ENCODE measurements around the gene CD14. TPM values are rescaled to one million over a fixed set of nuclear protein-coding genes. Genes with fewer than 3 reads are reported as not detected.

The CD14 gene
- polyA plus RNA-seq, 2 of the 4 experiments (the other 2 are of a cell fraction), result 2.9 to 3.3 TPM

GRCh38 chr5:140634103-140634502 lies 1.1 kb upstream of the CD14 start:
- FAIRE-seq, result no peak
- 41% methylated on average over 3 of the region's 3 CpGs for WGBS (ENCODE audit: missing lambda C conversion rate)

GRCh38 chr5:140633501-140633900 lies 526 bp upstream of the CD14 start:
- peaks cover 35% of the 10 kb centered on the region for H3K4me1 ChIP-seq
- 91% methylated on average over 2 of the region's 2 CpGs for WGBS (ENCODE audit: missing lambda C conversion rate)
- no peak for TF ChIP-seq KDM1A (IDR thresholded peaks at IDR 0.05; ENCODE audit: low read depth)
- no peak for TF ChIP-seq NFE2L2 (conservative IDR thresholded peaks at IDR 0.05; ENCODE audit: low read length)
- no peak for TF ChIP-seq SREBF2 (IDR thresholded peaks at IDR 0.05)
- TF ChIP-seq RNF2 (IDR thresholded peaks at IDR 0.05; ENCODE audit: borderline replicate concordance, low read depth), result no peak
- no peak for TF ChIP-seq MAFK (IDR thresholded peaks at IDR 0.05; ENCODE audit: partially characterized antibody)
- no peak for TF ChIP-seq EHMT2 (IDR thresholded peaks at IDR 0.05; ENCODE audit: low read depth)
- TF ChIP-seq HOXB13 (CRISPR knock-in tag; IDR thresholded peaks at IDR 0.05; ENCODE audit: low read depth), result no peak
- TF ChIP-seq BHLHE40 (IDR thresholded peaks at IDR 0.05; ENCODE audit: low read depth, low read length), result no peak
- TF ChIP-seq, protein P1, sequence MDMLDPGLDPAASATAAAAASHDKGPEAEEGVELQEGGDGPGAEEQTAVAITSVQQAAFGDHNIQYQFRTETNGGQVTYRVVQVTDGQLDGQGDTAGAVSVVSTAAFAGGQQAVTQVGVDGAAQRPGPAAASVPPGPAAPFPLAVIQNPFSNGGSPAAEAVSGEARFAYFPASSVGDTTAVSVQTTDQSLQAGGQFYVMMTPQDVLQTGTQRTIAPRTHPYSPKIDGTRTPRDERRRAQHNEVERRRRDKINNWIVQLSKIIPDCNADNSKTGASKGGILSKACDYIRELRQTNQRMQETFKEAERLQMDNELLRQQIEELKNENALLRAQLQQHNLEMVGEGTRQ (IDR thresholded peaks at IDR 0.05), result no peak
- no peak for TF ChIP-seq EP300 (IDR thresholded peaks at IDR 0.05)
- no peak for TF ChIP-seq CHD4 (IDR thresholded peaks at IDR 0.05; ENCODE audit: borderline replicate concordance)
- no peak for TF ChIP-seq REST (IDR thresholded peaks at IDR 0.05)
- TF ChIP-seq HES2 (IDR thresholded peaks at IDR 0.05), result no peak
- no peak for TF ChIP-seq EHF (CRISPR knock-in tag; IDR thresholded peaks at IDR 0.05)
- TF ChIP-seq NPAS2 (CRISPR knock-in tag; IDR thresholded peaks at IDR 0.05; ENCODE audit: borderline replicate concordance), result no peak
- no peak for TF ChIP-seq FOSL2 (IDR thresholded peaks at IDR 0.05)
- TF ChIP-seq FOSL2 (CRISPR knock-in tag; IDR thresholded peaks at IDR 0.05), result no peak
- no peak for TF ChIP-seq MAZ (IDR thresholded peaks at IDR 0.05; ENCODE audit: borderline replicate concordance, low read depth, low read length)
- TF ChIP-seq, protein P2, sequence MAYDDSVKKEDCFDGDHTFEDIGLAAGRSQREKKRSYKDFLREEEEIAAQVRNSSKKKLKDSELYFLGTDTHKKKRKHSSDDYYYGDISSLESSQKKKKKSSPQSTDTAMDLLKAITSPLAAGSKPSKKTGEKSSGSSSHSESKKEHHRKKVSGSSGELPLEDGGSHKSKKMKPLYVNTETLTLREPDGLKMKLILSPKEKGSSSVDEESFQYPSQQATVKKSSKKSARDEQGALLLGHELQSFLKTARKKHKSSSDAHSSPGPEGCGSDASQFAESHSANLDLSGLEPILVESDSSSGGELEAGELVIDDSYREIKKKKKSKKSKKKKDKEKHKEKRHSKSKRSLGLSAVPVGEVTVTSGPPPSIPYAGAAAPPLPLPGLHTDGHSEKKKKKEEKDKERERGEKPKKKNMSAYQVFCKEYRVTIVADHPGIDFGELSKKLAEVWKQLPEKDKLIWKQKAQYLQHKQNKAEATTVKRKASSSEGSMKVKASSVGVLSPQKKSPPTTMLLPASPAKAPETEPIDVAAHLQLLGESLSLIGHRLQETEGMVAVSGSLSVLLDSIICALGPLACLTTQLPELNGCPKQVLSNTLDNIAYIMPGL (CRISPR knock-in tag; IDR thresholded peaks at IDR 0.05; ENCODE audit: borderline replicate concordance), result no peak
- TF ChIP-seq POLR2A (IDR thresholded peaks at IDR 0.05; ENCODE audit: low read length), result no peak
- ChIA-PET CTCF (interaction anchor here (1.8 to 3.9 kb wide), 2 partner anchors 11 to 87 kb away, joined by 6 to 21 read pairs; partner anchors contain the start of gene EIF4EBP3), POLR2A (interaction anchor here (0.7 to 2.7 kb wide), 2 partner anchors 14 to 86 kb away, joined by 3 to 13 read pairs; partner anchors contain the start of genes EIF4EBP3, IK and NDUFA2)
- H3K9me3 ChIP-seq, result peaks cover 4% of the 10 kb centered on the region
- DNase-seq (ENCODE audit: low read depth in 1 of 2, low spot score in 1 of 2) (no peak), ATAC-seq (no peak), FAIRE-seq (no peak)
- H3K4me3 ChIP-seq, result no peak overlapping the region
- H3K4me2 ChIP-seq, result peak overlapping the region; percentile 58
- H3K27ac ChIP-seq, result peak overlapping the region; percentile 45 to 83

More at GRCh38 chr5:140634103-140634502, 1.1 kb upstream of the CD14 start:
- ChIA-PET POLR2A (interaction anchor here (0.7 to 2.7 kb wide), 2 partner anchors 13 to 86 kb away, joined by 3 to 13 read pairs; partner anchors contain the start of genes EIF4EBP3, IK and NDUFA2), CTCF (interaction anchor here (1.1 to 3.9 kb wide), 5 partner anchors 11 to 268 kb away, joined by 4 to 21 read pairs (median 6); partner anchors contain the start of gene EIF4EBP3)
- Histone ChIP-seq H3K4me1 (peaks cover 39% of the 10 kb centered on the region), H3K9me3 (no peaks in the 10 kb centered on the region), H3K27ac (peak overlapping the region; percentile 45 to 83; a peak in 4 of 6 replicates), H3K4me2 (peak overlapping the region; percentile 58; the same call in 1 of the 3 replicates), H3K4me3 (no peak overlapping the region)
- no peak for DNase-seq (ENCODE audit: low read depth in 1 of 2, low spot score in 1 of 2)
- no peak for TF ChIP-seq ELK1 (IDR thresholded peaks at IDR 0.05; ENCODE audit: low read depth, low read length)
- no peak for TF ChIP-seq POLR2A (IDR thresholded peaks at IDR 0.05; ENCODE audit: low read length)
- TF ChIP-seq ZSCAN20 (CRISPR knock-in tag; IDR thresholded peaks at IDR 0.05), result no peak
- no peak for TF ChIP-seq KDM5A (IDR thresholded peaks at IDR 0.05)
- TF ChIP-seq TP53 (CRISPR knock-in tag; IDR thresholded peaks at IDR 0.05), result no peak
- TF ChIP-seq POLR2AphosphoS2 (conservative IDR thresholded peaks at IDR 0.05; ENCODE audit: low read length), result no peak
- TF ChIP-seq NPAS2 (CRISPR knock-in tag; IDR thresholded peaks at IDR 0.05; ENCODE audit: borderline replicate concordance), result no peak
- no peak for TF ChIP-seq CBX8 (IDR thresholded peaks at IDR 0.05)
- no peak for TF ChIP-seq JUNB (IDR thresholded peaks at IDR 0.05)
- TF ChIP-seq CEBPB (IDR thresholded peaks at IDR 0.05), result no peak
- no peak for ATAC-seq
